Sigmoid colon (tissue), 3 donors: ENCODE measurements around the gene MAP3K20.

Source experiments
- CTCF ChIP-seq, 4 experiments: fragments of 450-650 bp in 3 of 4; fragments of 200-600 bp in 1 of 4; IDR thresholded peaks; one replicate each; pipeline ENCODE4 v1.5.1; 2016 to 2019; ENCODE audit warnings: antibody characterized with exemption in 4 of 4, mild to moderate bottlenecking in 3 of 4, moderate library complexity in 2 of 4
- POLR2A ChIP-seq, 2 donors: fragments of 450-650 bp; IDR thresholded peaks; one replicate each; pipeline ENCODE4 v1.6.1; 2016; ENCODE audit warnings: antibody characterized with exemption in 2 of 2, mild to moderate bottlenecking in 2 of 2, moderate library complexity in 2 of 2

- no peak for TF ChIP-seq CTCF (IDR thresholded peaks at IDR 0.05)
- TF ChIP-seq POLR2A (IDR thresholded peaks at IDR 0.05) = no peak
These were observed 76.2 kb downstream of the MAP3K20 start for GRCh38 chr2:173151671-173152401.
